SK-N-MC (cell line): ENCODE data around the gene FCHSD2.

Experiments used
- EZH2 ChIP-seq: fragments of 200-600 bp; sonication (generic); IDR thresholded peaks from one replicate; pipeline ENCODE4 v1.6.1; 2017; ENCODE audit warnings: antibody characterized with exemption
- FOXP2 ChIP-seq: optimal IDR thresholded peaks from 2 replicates; pipeline ENCODE3; 2011; ENCODE audit warnings: mild to moderate bottlenecking, moderate library complexity; ENCODE audit not compliant: insufficient read depth; ENCODE audit errors: extremely low read length, control extremely low read depth
- POLR2AphosphoS5 ChIP-seq: IDR thresholded peaks from 2 replicates; pipeline ENCODE4 v1.6.1; 2012; ENCODE audit warnings: mild to moderate bottlenecking, low read depth, low read length, borderline replicate concordance

DNA sequence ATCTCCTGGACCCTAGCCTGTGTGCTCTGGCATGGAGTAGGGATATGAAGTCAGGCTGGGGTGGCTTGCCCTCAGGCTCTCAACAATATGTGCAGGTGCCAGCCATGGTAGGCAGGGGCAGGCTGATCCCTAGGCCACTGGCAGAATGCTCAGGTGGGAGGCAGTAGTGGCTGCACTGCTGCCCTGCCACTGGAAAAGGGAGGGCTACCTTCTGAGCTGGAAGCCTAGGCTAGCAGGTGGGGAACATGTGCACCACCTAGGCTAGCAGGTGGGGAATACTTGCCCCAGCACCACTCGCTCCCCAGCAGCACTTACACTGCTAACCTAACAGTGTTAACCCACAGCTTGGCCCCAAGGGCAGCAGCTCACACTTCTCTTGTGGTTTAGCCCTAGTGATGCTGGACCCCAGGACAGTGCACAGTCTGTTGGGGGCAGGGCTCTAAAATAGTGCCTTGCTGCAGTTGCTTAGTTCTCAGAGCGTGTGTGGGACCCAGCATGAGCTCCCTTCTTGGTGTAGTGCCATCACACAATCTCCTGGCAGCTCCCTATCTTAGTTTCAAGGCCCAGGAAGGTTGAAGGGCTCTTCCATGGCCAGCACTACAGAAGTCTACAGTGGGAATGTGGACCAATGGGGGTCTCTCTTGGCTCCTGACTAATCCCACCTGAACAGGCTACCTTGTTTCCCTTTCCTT, 130.8 kb downstream of the FCHSD2 start:
- no peak for TF ChIP-seq EZH2
- TF ChIP-seq POLR2AphosphoS5 = no peak
- no peak for TF ChIP-seq FOXP2
